K562 (cell line): Measurements from ENCODE around the gene RITA1. TPM values are rescaled to one million over a fixed set of nuclear protein-coding genes. Genes with fewer than 3 reads are reported as not detected.

Experiments used
- FOSL1 ChIP-seq: fragments of 200-800 bp; sonication (Bioruptor generic); conservative IDR thresholded peaks from 2 replicates; pipeline ENCODE4 v1.6.1; 2016; ENCODE audit warnings: missing genetic modification characterization, missing compliant biosample characterization
- KDM4B ChIP-seq, 2 experiments: fragments of 450-650 bp in 1 of 2; sonication (generic) in 1 of 2; IDR thresholded peaks; 2 replicates each; pipeline ENCODE4 v1.6.1; 2016 to 2017; ENCODE audit warnings: borderline replicate concordance in 2 of 2, antibody characterized with exemption in 1 of 2, low read depth in 1 of 2, mild to moderate bottlenecking in 1 of 2
- KDM5B ChIP-seq: fragments of 200-600 bp; sonication (generic); IDR thresholded peaks from 2 replicates; pipeline ENCODE4 v1.6.1; 2012; ENCODE audit warnings: low read depth, mild to moderate bottlenecking, moderate library complexity, low read length, control low read depth, inconsistent platforms; ENCODE audit not compliant: insufficient replicate concordance
- ZFPM2 ChIP-seq: fragments of 250-450 bp; sonication (Bioruptor Pico); IDR thresholded peaks from 2 replicates; pipeline ENCODE4 v1.5.1; 2022; ENCODE audit warnings: mild to moderate bottlenecking
- ZNF384 ChIP-seq: IDR thresholded peaks from 2 replicates; pipeline ENCODE4 v1.6.1; 2012; ENCODE audit warnings: low read depth, low read length, improper control_type of control experiment
- polyA plus RNA-seq, 8 experiments: library from polyadenylated mRNA; depleted of rRNA in 4 of 8; stranded (reverse) in 5 of 8; unstranded in 3 of 8; fragments of >200 nt; fragmentation: Nextera tagmentation in 2 of 8; fragmentation: Illumina TruSeq in 1 of 8; extraction: Ambion mirVana in 2 of 8; extraction: Trizol in 1 of 8; gene quantifications; 2 replicates each; pipeline versions ENCODE4 v1.2.1 to v1.2.3, GENCODE V29; 2011 to 2014; ENCODE audit warnings: inconsistent platforms in 1 of 8, missing spikeins in 1 of 8
- total RNA-seq, 7 experiments: library from RNA; depleted of rRNA in 6 of 7; stranded (reverse); fragments of >200 nt in 6 of 7; fragmentation: Illumina TruSeq in 2 of 7; extraction: Trizol in 2 of 7; gene quantifications; 2 replicates each; pipeline versions ENCODE4 v1.2.1 to v1.2.3, GENCODE V29; 2011 to 2021; ENCODE audit warnings: low replicate concordance in 1 of 7
- TF ChIP-seq, protein P1 (sequence below): fragments of 450-650 bp; formaldehyde crosslinking; IDR thresholded peaks from 2 replicates; pipeline ENCODE4 v1.4.0; 2020; ENCODE audit warnings: mild to moderate bottlenecking, mixed read lengths
- TF ChIP-seq, protein P2 (sequence below): fragments of 450-650 bp; IDR thresholded peaks from 2 replicates; pipeline ENCODE4 v1.7.0; 2016; ENCODE audit warnings: borderline replicate concordance

RITA1 gene
- total and polyA plus RNA-seq, 9 of the 15 experiments (the other 6 are each of a cell fraction or from before 2014, with no cell fraction given) = 2.8 to 40.4 (median 18.0) TPM

DNA sequence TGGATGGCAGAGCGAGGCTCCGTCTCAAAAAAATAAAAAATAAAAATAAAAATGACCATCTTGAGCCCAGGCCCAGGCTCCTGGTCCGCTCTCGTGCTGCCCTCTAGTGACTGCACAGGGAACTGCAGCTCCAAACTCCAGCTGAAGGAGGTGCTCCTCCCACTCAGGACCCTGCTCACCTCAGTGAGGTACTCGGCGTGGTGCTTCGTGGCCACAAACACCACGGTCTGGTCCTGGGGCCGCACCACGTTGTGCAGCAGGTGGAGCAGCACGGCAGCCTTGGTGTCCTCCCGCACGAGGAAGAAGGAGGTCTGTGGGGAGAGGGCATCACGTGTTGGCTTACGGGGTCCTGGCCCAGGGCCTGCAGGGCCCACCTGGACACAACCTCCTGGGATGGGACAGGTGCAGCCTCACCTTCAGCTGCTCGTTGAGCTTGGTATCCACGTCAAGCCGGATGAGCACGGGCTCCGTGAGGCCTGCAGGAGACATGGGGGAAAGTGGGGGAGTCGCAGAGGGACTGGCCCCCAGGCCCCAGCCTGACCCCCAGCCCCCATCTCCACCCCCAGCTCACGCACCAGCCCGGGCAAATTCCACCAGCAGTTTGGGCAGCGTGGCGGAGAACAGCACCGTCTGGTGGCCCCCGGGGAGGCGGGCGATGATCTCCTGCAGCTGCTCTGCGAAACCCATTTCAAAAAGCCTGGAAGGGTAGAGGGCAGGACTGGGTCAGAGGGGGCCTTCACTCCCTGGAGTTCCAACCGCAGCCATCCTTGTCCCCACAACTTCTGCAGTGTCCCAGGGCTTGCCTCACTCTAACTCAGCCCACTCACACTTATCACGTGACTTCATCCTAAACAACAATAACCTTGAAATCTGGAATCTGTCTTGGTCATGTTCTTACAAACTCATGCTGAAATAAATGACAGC, 10.8 kb upstream of the RITA1 start (continued):
- TF ChIP-seq, protein P1, sequence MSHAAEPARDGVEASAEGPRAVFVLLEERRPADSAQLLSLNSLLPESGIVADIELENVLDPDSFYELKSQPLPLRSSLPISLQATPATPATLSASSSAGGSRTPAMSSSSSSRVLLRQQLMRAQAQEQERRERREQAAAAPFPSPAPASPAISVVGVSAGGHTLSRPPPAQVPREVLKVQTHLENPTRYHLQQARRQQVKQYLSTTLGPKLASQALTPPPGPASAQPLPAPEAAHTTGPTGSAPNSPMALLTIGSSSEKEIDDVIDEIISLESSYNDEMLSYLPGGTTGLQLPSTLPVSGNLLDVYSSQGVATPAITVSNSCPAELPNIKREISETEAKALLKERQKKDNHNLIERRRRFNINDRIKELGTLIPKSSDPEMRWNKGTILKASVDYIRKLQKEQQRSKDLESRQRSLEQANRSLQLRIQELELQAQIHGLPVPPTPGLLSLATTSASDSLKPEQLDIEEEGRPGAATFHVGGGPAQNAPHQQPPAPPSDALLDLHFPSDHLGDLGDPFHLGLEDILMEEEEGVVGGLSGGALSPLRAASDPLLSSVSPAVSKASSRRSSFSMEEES (CRISPR knock-in tag) = peak; percentile 68
- TF ChIP-seq ZFPM2 (CRISPR knock-in tag) (no peak), KDM4B (IDR thresholded peaks at IDR 0.05; ENCODE audit: borderline replicate concordance in 2 of 2, low read depth in 1 of 2) (peak in 1 of 2 experiments; percentile 43; a peak in 1 of 4 replicates), FOSL1 (no peak), ZNF384 (peak; percentile 60; the same call in 1 of the 2 replicates), KDM5B (no peak)
- TF ChIP-seq, protein P2, sequence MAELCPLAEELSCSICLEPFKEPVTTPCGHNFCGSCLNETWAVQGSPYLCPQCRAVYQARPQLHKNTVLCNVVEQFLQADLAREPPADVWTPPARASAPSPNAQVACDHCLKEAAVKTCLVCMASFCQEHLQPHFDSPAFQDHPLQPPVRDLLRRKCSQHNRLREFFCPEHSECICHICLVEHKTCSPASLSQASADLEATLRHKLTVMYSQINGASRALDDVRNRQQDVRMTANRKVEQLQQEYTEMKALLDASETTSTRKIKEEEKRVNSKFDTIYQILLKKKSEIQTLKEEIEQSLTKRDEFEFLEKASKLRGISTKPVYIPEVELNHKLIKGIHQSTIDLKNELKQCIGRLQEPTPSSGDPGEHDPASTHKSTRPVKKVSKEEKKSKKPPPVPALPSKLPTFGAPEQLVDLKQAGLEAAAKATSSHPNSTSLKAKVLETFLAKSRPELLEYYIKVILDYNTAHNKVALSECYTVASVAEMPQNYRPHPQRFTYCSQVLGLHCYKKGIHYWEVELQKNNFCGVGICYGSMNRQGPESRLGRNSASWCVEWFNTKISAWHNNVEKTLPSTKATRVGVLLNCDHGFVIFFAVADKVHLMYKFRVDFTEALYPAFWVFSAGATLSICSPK = no peak
